UCSD-AML1 (cell line): ENCODE data around the gene GRIN3B.
A peak's percentile ranks its signal among the peaks of the same experiment; 100 is the strongest.

Experiments used
- DNase-seq: peaks from one replicate; lab custom pipeline; 2025; ENCODE audit not compliant: unreplicated experiment; lab: John Stamatoyannopoulos, UW

Gene GRIN3B

GRCh38 chr19:1006711-1007398 is 6.6 kb downstream of the GRIN3B start:
- DNase-seq: no peak

GRCh38 chr19:1007399-1008251 is 7.4 kb downstream of the GRIN3B start:
- no peak for DNase-seq

- DNase-seq: no peak
Observed at GRCh38 chr19:1008268-1009040, 8.2 kb downstream of the GRIN3B start.

- DNase-seq: no peak
Observed at GRCh38 chr19:1009041-1009980, 9.1 kb downstream of the GRIN3B start.

- no peak for DNase-seq
Observed at GRCh38 chr19:1009981-1010538, 9.8 kb downstream of the GRIN3B start.

- DNase-seq: no peak
Observed at GRCh38 chr19:1010586-1011510, 10.6 kb downstream of the GRIN3B start.

GRCh38 chr19:1011831-1012333 is 11.7 kb downstream of the GRIN3B start:
- no peak for DNase-seq

- no peak for DNase-seq
Observed at GRCh38 chr19:1012334-1012733, 12.1 kb downstream of the GRIN3B start.

GRCh38 chr19:1013218-1013617 is 13.0 kb downstream of the GRIN3B start:
- DNase-seq: no peak

- no peak for DNase-seq
Observed at GRCh38 chr19:1014161-1015060, 14.2 kb downstream of the GRIN3B start.

- DNase-seq: no peak
Observed at GRCh38 chr19:1015061-1015781, 15.0 kb downstream of the GRIN3B start.

GRCh38 chr19:1015782-1016646 is 15.8 kb downstream of the GRIN3B start:
- DNase-seq: no peak

- DNase-seq: no peak
Observed at GRCh38 chr19:1016647-1017114, 16.5 kb downstream of the GRIN3B start.

GRCh38 chr19:1017115-1017905 is 17.1 kb downstream of the GRIN3B start:
- DNase-seq: peak; percentile 31

- no peak for DNase-seq
Observed at GRCh38 chr19:1017906-1018305, 17.7 kb downstream of the GRIN3B start.
